Measurements from ENCODE around the gene DSCAML1. TPM values are rescaled to one million over a fixed set of nuclear protein-coding genes. Genes with fewer than 3 reads are reported as not detected.

DSCAML1 gene
- total and polyA plus RNA-seq, 8 donors, result 0.08 to 2.9 (median 0.45) TPM

DNA sequence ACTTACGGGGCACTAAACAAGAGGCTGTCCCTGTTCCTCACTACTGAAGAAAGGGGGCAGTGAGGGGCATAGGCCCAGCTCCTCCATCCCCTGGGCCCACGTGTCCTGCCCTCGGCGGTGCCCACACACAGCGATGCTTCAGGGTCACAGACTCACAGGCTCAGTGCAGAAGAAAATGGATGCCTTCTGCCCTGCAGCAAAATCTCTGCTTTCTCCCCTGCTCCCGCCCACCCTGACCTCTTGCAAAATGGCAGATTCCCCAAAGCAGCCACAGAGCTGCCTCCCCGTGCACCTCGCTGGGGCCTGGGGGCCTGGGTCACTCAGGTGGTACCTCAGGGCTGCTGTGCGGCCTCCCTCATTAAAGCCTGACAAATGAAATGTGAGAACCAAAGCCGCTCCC lies 204.0 kb downstream of the DSCAML1 start:
- H3K4me3 ChIP-seq, result no peak overlapping the region
- DNase-seq, result no peak
- H3K27me3 ChIP-seq, result peaks cover 0 to 30% (median 0%) of the 10 kb centered on the region in 3 donors
- WGBS, 5 donors, result 73 to 80% (median 74%) methylated on average over 10 of the region's 10 CpGs
- intact Hi-C loops (cut with DNase I; ENCODE audit: low total_unique reads), result no loop called here
- H3K36me3 ChIP-seq, result no peaks in the 10 kb centered on the region
- no peak for TF ChIP-seq POLR2A (IDR thresholded peaks at IDR 0.05)
- no peak for TF ChIP-seq EP300 (IDR thresholded peaks at IDR 0.05)
- no peak for TF ChIP-seq POLR2AphosphoS5 (IDR thresholded peaks at IDR 0.05)
- TF ChIP-seq, protein P1, sequence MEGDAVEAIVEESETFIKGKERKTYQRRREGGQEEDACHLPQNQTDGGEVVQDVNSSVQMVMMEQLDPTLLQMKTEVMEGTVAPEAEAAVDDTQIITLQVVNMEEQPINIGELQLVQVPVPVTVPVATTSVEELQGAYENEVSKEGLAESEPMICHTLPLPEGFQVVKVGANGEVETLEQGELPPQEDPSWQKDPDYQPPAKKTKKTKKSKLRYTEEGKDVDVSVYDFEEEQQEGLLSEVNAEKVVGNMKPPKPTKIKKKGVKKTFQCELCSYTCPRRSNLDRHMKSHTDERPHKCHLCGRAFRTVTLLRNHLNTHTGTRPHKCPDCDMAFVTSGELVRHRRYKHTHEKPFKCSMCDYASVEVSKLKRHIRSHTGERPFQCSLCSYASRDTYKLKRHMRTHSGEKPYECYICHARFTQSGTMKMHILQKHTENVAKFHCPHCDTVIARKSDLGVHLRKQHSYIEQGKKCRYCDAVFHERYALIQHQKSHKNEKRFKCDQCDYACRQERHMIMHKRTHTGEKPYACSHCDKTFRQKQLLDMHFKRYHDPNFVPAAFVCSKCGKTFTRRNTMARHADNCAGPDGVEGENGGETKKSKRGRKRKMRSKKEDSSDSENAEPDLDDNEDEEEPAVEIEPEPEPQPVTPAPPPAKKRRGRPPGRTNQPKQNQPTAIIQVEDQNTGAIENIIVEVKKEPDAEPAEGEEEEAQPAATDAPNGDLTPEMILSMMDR (IDR thresholded peaks at IDR 0.05), result no peak
- H3K4me1 ChIP-seq, result no peaks in the 10 kb centered on the region
- H3K27ac ChIP-seq, result no peak overlapping the region
- no peaks in the 10 kb centered on the region for H3K9me3 ChIP-seq

DNA sequence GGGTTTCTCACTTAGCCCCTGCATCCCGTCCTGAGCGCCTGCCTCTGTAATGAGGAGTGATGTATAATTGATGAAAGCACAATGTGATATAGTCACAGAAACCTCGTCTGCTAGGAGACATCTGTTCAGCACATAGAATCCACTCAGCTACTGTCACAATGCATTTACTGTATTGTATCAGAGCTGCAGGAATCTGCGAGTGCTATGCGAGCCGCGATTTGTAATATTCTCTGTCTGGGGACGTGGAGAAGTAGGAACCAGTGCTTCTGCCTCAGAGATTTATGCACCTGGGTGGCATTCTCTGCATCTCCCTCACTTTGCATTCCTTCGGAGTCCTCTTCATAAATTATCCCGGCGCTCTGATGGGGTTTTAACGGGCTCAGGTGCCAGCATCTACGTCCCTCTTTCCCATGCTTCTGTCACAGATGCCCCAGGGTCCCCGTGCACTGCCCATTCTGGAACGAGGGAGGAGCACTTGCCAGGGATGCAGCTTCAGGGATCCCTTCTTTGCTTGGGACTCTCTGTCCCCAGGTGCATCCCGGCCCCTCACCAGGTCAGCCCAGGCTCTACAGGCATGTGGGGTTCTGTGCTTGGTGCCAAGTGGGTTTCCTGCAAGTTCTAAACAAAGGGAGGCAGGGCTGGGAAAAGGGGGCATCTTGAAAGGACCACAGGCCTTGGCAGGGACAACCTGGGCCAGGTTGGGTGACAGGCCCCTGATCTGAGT lies 205.5 kb downstream of the DSCAML1 start:
- H3K4me3 ChIP-seq, result no peak overlapping the region
- H3K27me3 ChIP-seq, result peaks cover 0 to 30% (median 6%) of the 10 kb centered on the region in 3 donors
- no peaks in the 10 kb centered on the region for H3K4me1 ChIP-seq
- DNase-seq, result no peak
- H3K27ac ChIP-seq, result no peak overlapping the region
- WGBS, 5 donors, result 73 to 81% (median 79%) methylated on average over 16 of the region's 16 CpGs
- TF ChIP-seq, protein P1 (IDR thresholded peaks at IDR 0.05), result no peak
- TF ChIP-seq EP300 (IDR thresholded peaks at IDR 0.05) (no peak), POLR2AphosphoS5 (IDR thresholded peaks at IDR 0.05) (no peak), POLR2A (IDR thresholded peaks at IDR 0.05) (no peak)
- no peaks in the 10 kb centered on the region for H3K9me3 ChIP-seq
- intact Hi-C loops (cut with DNase I; ENCODE audit: low total_unique reads), result no loop called here
- no peaks in the 10 kb centered on the region for H3K36me3 ChIP-seq

DNA sequence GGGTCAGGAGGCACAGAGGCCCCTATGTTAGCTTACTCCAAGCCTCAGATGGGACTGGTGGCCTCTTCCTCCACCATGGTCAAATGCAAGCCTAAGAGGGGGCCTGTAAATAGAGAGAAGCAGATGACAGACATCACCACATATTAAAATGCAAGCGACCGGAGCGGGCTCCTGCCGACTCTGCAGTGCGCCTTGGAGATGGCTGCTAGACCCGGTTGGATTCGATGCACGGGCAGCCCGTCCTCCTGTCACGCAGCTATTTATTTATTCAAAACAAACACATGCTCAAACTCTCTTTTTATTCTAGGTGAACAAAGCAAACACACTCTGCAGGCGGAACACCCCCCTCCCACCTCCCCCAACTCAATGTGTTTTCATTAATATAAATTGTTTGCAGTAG lies 208.0 kb downstream of the DSCAML1 start:
- no peak for TF ChIP-seq EP300 (IDR thresholded peaks at IDR 0.05)
- Histone ChIP-seq H3K9me3 (no peaks in the 10 kb centered on the region), H3K27me3 (peaks cover 0 to 30% (median 6%) of the 10 kb centered on the region in 3 donors), H3K36me3 (no peaks in the 10 kb centered on the region), H3K27ac (no peak overlapping the region), H3K4me1 (no peaks in the 10 kb centered on the region), H3K4me3 (no peak overlapping the region)
- no peak for DNase-seq
- intact Hi-C loops (cut with DNase I; ENCODE audit: low total_unique reads), result no loop called here
- WGBS, 5 donors, result 34 to 69% (median 46%) methylated on average over 11 of the region's 11 CpGs

DNA sequence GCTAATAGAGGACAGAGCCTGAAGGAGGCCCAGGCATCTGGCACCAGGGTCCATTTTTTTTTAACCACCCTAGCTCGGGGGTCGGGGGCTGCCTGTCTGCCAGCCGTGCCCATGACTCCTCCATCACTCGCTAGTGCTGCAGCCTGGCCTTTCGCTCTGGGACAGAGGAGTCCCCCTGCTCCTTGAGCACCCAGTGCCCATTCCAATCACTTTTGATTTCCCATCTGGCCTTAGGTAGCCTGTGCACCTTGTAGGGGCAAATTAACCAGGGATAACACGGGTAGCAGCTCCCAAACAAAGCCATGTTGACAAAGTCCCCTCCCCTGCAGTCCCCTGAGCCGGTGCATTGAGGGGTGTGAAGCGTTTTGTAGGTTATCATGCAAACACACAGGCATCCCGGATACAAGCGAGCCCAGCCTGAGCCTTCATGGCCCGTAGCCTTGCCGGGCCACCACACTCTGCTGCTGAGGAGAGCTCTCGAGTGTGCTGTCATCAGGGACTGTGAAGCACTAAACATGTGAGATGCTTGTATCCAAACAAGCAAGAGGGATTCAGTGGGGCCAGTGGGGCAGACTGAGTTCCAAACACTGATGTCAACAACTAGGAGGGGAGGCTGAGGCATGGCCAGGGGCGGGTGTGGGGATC lies 208.7 kb downstream of the DSCAML1 start:
- DNase-seq, result no peak
- H3K36me3 ChIP-seq, result no peaks in the 10 kb centered on the region
- H3K4me3 ChIP-seq, result no peak overlapping the region
- no peak for TF ChIP-seq EP300 (IDR thresholded peaks at IDR 0.05)
- TF ChIP-seq POLR2AphosphoS5 (IDR thresholded peaks at IDR 0.05), result no peak
- TF ChIP-seq POLR2A (IDR thresholded peaks at IDR 0.05), result no peak
- TF ChIP-seq, protein P1 (IDR thresholded peaks at IDR 0.05), result no peak
- no peak overlapping the region for H3K27ac ChIP-seq
- intact Hi-C loops (cut with DNase I; ENCODE audit: low total_unique reads), result no loop called here
- H3K4me1 ChIP-seq, result no peaks in the 10 kb centered on the region
- peaks cover 0 to 33% (median 6%) of the 10 kb centered on the region in 3 donors for H3K27me3 ChIP-seq
- 43 to 62% (median 47%) methylated on average over 14 of the region's 14 CpGs for WGBS, 5 donors
- H3K9me3 ChIP-seq, result no peaks in the 10 kb centered on the region

DNA sequence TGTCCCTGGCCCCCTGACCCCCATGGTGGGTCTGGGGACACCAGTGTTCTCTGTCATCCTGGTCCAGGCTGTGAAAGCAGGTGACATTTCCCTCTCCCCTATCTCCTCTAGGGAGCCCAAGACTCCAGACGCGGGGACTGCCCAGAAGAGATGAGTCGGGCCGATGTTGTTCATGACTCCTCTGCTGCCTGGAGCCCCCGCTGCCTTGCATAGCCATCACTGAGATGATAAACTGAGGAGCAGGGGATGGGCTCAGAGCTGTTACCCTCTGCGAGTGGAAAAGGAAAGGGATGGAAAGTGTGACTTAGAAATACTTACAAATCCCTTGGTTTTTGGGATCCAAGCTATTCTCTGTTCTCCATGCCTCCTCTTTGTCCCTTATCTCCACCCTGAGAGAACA lies 209.6 kb downstream of the DSCAML1 start:
- Histone ChIP-seq H3K27ac (no peak overlapping the region), H3K4me1 (no peaks in the 10 kb centered on the region), H3K36me3 (no peaks in the 10 kb centered on the region), H3K9me3 (no peaks in the 10 kb centered on the region), H3K4me3 (no peak overlapping the region), H3K27me3 (peaks cover 0 to 37% (median 6%) of the 10 kb centered on the region in 3 donors)
- 85 to 95% (median 92%) methylated on average over 6 of the region's 6 CpGs for WGBS, 5 donors
- intact Hi-C loops (cut with DNase I; ENCODE audit: low total_unique reads), result no loop called here
- no peak for TF ChIP-seq POLR2AphosphoS5 (IDR thresholded peaks at IDR 0.05)
- TF ChIP-seq POLR2A (IDR thresholded peaks at IDR 0.05), result no peak
- TF ChIP-seq, protein P1 (IDR thresholded peaks at IDR 0.05), result no peak
- TF ChIP-seq EP300 (IDR thresholded peaks at IDR 0.05), result no peak
- DNase-seq, result no peak
